GM19043 (cell line): ENCODE measurements around the gene NFAM1.

Experiments used
- ATAC-seq: cut with Tn5 transposase; IDR thresholded peaks from one replicate; pipeline ENCODE4 v1.9.1; 2021; ENCODE audit warnings: low read depth; ENCODE audit not compliant: unreplicated experiment

NFAM1 gene

GRCh38 chr22:42432020-42432596, at the start of gene NFAM1:
Gene NFAM1, minus strand, starts transcription at chr22:42432403. Its CDS starts 46 bp downstream, at chr22:42432357.
- no peak for ATAC-seq

GRCh38 chr22:42475122-42475521, 42.9 kb upstream of the NFAM1 start:
- no peak for ATAC-seq

GRCh38 chr22:42473484-42474193, 41.4 kb upstream of the NFAM1 start:
- ATAC-seq: no peak

GRCh38 chr22:42472671-42473070, 40.5 kb upstream of the NFAM1 start:
- no peak for ATAC-seq

GRCh38 chr22:42471441-42471840, 39.2 kb upstream of the NFAM1 start:
- ATAC-seq: no peak

GRCh38 chr22:42470366-42471082, 38.3 kb upstream of the NFAM1 start:
- no peak for ATAC-seq

- no peak for ATAC-seq
Measured at GRCh38 chr22:42468841-42469240, 36.6 kb upstream of the NFAM1 start.

- ATAC-seq: no peak
Measured at GRCh38 chr22:42462016-42462415, 29.8 kb upstream of the NFAM1 start.

GRCh38 chr22:42461511-42461910, 29.3 kb upstream of the NFAM1 start:
- ATAC-seq: no peak

GRCh38 chr22:42459287-42460063, 27.3 kb upstream of the NFAM1 start:
- ATAC-seq: no peak

GRCh38 chr22:42452916-42453315, 20.7 kb upstream of the NFAM1 start:
- ATAC-seq: no peak

- ATAC-seq: no peak
Measured at GRCh38 chr22:42452456-42452855, 20.3 kb upstream of the NFAM1 start.

GRCh38 chr22:42451499-42452145, 19.4 kb upstream of the NFAM1 start:
- ATAC-seq: no peak

GRCh38 chr22:42450862-42451261, 18.7 kb upstream of the NFAM1 start:
- ATAC-seq: no peak

GRCh38 chr22:42446151-42446550, 13.9 kb upstream of the NFAM1 start:
- no peak for ATAC-seq

- no peak for ATAC-seq
Measured at GRCh38 chr22:42444077-42444904, 12.1 kb upstream of the NFAM1 start.

- no peak for ATAC-seq
Measured at GRCh38 chr22:42443240-42444076, 11.3 kb upstream of the NFAM1 start.

- no peak for ATAC-seq
Measured at GRCh38 chr22:42442748-42443147, 10.5 kb upstream of the NFAM1 start.

GRCh38 chr22:42440728-42441127, 8.5 kb upstream of the NFAM1 start:
- no peak for ATAC-seq
